ENCODE results near the gene C5.

Gene C5

GRCh38 chr9:120927269-120928014 lies 122.6 kb downstream of the C5 start:
- H3K36me3 ChIP-seq: no peaks in the 10 kb centered on the region
- TF ChIP-seq, protein P1, sequence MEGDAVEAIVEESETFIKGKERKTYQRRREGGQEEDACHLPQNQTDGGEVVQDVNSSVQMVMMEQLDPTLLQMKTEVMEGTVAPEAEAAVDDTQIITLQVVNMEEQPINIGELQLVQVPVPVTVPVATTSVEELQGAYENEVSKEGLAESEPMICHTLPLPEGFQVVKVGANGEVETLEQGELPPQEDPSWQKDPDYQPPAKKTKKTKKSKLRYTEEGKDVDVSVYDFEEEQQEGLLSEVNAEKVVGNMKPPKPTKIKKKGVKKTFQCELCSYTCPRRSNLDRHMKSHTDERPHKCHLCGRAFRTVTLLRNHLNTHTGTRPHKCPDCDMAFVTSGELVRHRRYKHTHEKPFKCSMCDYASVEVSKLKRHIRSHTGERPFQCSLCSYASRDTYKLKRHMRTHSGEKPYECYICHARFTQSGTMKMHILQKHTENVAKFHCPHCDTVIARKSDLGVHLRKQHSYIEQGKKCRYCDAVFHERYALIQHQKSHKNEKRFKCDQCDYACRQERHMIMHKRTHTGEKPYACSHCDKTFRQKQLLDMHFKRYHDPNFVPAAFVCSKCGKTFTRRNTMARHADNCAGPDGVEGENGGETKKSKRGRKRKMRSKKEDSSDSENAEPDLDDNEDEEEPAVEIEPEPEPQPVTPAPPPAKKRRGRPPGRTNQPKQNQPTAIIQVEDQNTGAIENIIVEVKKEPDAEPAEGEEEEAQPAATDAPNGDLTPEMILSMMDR (IDR thresholded peaks at IDR 0.05): no peak
- H3K4me3 ChIP-seq: no peak overlapping the region
- no peaks in the 10 kb centered on the region for H3K27me3 ChIP-seq
- DNase-seq: no peak
- no peaks in the 10 kb centered on the region for H3K9me3 ChIP-seq
- H3K27ac ChIP-seq: peak overlapping the region; percentile 94
- intact Hi-C loops (cut with DNase I; ENCODE audit: low total_unique reads): no loop called here
- peaks cover 0 to 93% (median 57%) of the 10 kb centered on the region in 4 donors for H3K4me1 ChIP-seq

DNA sequence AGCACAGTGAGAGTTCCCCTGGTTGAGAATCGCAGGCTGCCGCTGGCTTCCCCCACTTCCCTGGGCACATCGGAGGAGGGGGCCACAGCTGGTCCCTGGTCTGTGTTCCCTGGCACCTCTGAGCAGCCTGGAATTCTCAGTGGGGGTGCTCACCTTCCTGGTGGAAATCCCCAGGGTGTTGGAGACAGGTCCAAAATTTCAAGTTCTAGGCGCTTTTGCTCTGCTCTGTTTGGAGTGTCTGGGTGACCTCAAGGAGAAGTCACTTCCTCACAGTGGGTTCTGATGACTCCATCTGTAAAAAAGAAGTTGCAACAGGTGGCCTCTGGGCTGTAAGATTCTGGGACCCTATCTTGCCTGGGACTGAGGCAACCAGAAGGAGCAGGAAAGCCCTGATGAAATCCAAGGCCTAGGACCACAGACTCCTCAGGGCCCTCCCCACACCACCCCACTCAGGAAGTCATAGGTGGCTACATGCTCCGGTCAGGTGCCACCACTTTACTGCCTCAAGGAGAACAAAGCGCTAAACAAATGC lies 123.6 kb downstream of the C5 start, which contains the start of gene TRAF1:
Gene TRAF1 (minus strand): TSS at position 400 of the 532 bp plus-strand sequence. CDS start 721 bp downstream, outside the sequence.
- H3K4me1 ChIP-seq: peaks cover 0 to 93% (median 54%) of the 10 kb centered on the region in 4 donors

DNA sequence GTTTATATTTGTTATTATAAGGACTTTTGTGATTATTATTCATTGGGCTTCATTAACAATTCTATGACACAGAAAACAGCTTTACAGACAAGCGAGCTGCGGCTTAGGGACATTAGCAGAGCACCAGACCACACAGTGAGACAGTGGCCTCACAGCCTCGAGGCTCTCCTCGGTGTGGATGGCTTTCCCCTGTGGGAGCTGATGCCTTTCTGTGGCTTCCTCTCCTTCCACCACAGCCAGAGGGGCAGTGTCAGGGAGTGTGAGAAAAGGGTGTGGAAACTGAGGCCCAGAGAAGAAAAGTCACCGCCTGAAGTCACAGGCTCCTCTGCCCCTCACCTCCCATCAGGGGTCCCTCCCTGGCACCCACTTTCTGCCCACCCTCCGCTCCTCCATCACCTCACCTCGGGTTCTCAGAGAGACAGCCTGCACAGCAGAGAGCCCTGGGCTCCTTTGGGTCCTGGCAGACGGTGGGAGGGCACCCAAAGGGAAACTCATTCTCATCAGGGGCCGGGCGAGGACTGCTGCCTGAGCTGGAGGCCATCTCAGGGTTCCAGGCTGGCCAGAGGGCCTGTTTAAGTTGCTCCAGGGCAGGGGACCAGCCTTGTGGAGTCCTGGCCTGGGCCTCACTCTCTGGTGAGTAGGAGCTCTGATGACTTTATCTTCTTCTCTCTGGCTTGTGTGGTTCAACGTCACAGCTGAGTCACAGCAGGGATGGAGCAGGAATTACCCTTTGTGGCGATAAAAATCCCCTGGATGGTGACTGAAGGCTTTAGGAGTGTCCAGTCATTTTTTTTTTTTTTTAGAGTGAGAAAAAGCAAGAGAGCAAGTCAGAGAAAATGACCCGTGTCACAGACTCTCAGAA lies 124.3 kb downstream of the C5 start:
- Histone ChIP-seq H3K4me3 (peak overlapping the region; percentile 19 to 27), H3K4me1 (peaks cover 0 to 93% (median 52%) of the 10 kb centered on the region in 4 donors), H3K9me3 (no peaks in the 10 kb centered on the region), H3K27me3 (no peaks in the 10 kb centered on the region), H3K27ac (peak overlapping the region; percentile 94), H3K36me3 (no peaks in the 10 kb centered on the region)
- intact Hi-C loops (cut with DNase I; ENCODE audit: low total_unique reads): no loop called here
- DNase-seq: peak; percentile 58 to 86
- TF ChIP-seq, protein P1 (IDR thresholded peaks at IDR 0.05): no peak

More for the DNA sequence above, 123.6 kb downstream of the C5 start, which contains the start of gene TRAF1:
- H3K4me3 ChIP-seq: peak within 1 kb of the TSS; percentile 19 to 27
- intact Hi-C loops (cut with DNase I; ENCODE audit: low total_unique reads): no loop called here
- TF ChIP-seq, protein P1 (IDR thresholded peaks at IDR 0.05): no peak
- no peaks in the 10 kb centered on the region for H3K36me3 ChIP-seq
- no peaks in the 10 kb centered on the region for H3K27me3 ChIP-seq
- peak in 1 of 2 donors; percentile 69 for DNase-seq
- H3K9me3 ChIP-seq: no peaks in the 10 kb centered on the region
- peak within 1 kb of the TSS; percentile 94 for H3K27ac ChIP-seq

- Histone ChIP-seq H3K4me1 (peaks cover 0 to 93% (median 52%) of the 10 kb centered on the region in 4 donors), H3K4me3 (peak overlapping the region in 1 of 2 donors; percentile 27), H3K27me3 (no peaks in the 10 kb centered on the region), H3K36me3 (no peaks in the 10 kb centered on the region), H3K9me3 (no peaks in the 10 kb centered on the region), H3K27ac (peak overlapping the region; percentile 94)
- TF ChIP-seq, protein P1 (IDR thresholded peaks at IDR 0.05): no peak
- intact Hi-C loops (cut with DNase I; ENCODE audit: low total_unique reads): no loop called here
- DNase-seq: no peak
Measured at GRCh38 chr9:120924698-120925534, 125.2 kb downstream of the C5 start.
